ENCODE measurements around the gene ATP6V0A4.

Gene ATP6V0A4

DNA sequence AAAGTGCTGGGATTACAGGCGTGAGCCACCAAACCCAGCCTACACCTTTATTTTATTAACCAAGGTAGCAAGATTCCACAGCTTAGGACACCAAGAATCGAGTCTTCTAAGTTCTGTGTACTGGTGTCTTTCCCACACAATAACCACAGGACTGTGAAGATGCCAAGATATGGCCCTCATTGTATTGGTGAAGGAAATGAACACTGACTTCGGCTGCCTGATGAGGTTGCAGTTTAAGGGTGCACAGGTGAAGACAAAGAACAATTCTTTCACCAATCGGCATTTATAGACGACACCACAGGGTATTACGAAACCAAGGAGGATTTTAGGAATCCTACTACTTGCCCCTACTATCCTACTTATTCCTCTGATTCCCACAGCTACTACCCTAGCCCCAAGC is 49.3 kb downstream of the ATP6V0A4 start:
- Histone ChIP-seq H3K4me3 (ENCODE audit: severe bottlenecking) (no peak overlapping the region), H3K27me3 (ENCODE audit: insufficient read depth, poor library complexity, severe bottlenecking) (no peaks in the 10 kb centered on the region), H3K36me3 (ENCODE audit: low read depth) (no peaks in the 10 kb centered on the region), H3K9me3 (ENCODE audit: severe bottlenecking) (no peaks in the 10 kb centered on the region), H3K27ac (ENCODE audit: poor library complexity, severe bottlenecking) (no peak overlapping the region), H3K4me1 (ENCODE audit: insufficient read depth, poor library complexity, severe bottlenecking) (no peaks in the 10 kb centered on the region)
- TF ChIP-seq, protein P1, sequence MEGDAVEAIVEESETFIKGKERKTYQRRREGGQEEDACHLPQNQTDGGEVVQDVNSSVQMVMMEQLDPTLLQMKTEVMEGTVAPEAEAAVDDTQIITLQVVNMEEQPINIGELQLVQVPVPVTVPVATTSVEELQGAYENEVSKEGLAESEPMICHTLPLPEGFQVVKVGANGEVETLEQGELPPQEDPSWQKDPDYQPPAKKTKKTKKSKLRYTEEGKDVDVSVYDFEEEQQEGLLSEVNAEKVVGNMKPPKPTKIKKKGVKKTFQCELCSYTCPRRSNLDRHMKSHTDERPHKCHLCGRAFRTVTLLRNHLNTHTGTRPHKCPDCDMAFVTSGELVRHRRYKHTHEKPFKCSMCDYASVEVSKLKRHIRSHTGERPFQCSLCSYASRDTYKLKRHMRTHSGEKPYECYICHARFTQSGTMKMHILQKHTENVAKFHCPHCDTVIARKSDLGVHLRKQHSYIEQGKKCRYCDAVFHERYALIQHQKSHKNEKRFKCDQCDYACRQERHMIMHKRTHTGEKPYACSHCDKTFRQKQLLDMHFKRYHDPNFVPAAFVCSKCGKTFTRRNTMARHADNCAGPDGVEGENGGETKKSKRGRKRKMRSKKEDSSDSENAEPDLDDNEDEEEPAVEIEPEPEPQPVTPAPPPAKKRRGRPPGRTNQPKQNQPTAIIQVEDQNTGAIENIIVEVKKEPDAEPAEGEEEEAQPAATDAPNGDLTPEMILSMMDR (IDR thresholded peaks at IDR 0.05; ENCODE audit: poor library complexity, severe bottlenecking), result no peak
- ATAC-seq (ENCODE audit: low read depth) (no peak), DNase-seq (ENCODE audit: low spot score) (no peak)

DNA sequence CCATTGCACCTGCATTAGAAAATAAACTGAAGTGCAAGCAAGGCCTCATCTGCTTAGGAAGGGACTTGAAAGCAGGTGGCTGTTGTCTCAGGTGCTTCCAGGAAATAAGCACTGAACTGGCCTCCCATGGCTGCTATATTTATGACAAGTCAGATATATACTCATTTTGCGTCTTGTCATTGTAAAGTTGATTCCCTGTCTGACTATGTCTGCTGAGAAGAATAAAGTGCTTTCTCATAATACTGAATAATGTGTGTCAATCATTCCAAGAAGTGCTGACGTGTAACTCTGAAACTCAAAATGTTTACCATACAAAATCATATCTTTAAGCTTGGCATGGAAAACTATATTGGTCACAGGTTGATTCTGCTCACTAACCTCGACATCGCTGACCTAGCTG is 51.9 kb downstream of the ATP6V0A4 start:
- DNase-seq (ENCODE audit: low spot score) (no peak), ATAC-seq (ENCODE audit: low read depth) (no peak)
- H3K4me1 ChIP-seq (ENCODE audit: insufficient read depth, poor library complexity, severe bottlenecking), result no peaks in the 10 kb centered on the region
- TF ChIP-seq, protein P1 (IDR thresholded peaks at IDR 0.05; ENCODE audit: poor library complexity, severe bottlenecking), result no peak
- no peaks in the 10 kb centered on the region for H3K27me3 ChIP-seq (ENCODE audit: insufficient read depth, poor library complexity, severe bottlenecking)
- H3K4me3 ChIP-seq (ENCODE audit: severe bottlenecking), result no peak overlapping the region
- H3K27ac ChIP-seq (ENCODE audit: poor library complexity, severe bottlenecking), result no peak overlapping the region
- H3K36me3 ChIP-seq (ENCODE audit: low read depth), result no peaks in the 10 kb centered on the region
- H3K9me3 ChIP-seq (ENCODE audit: severe bottlenecking), result no peaks in the 10 kb centered on the region

DNA sequence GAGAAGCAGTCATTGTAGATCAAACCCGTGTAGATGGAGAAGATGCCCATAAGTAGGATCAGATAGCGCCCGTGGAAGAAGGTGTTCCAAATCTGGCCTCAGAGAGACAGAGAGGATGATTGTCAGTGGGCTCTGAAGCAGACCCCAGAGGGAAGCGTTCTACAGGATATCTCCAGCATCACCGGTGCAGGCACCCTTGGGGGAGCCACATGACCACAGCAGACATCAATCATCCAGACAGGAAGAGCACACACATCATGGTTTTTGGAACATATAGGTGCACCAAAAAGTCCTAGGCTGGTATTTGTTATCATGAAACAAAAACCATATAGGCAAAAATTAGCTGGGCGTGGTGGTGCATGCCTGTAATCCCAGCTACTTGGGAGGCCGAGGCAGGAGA is 52.8 kb downstream of the ATP6V0A4 start:
- H3K36me3 ChIP-seq (ENCODE audit: low read depth), result no peaks in the 10 kb centered on the region
- H3K4me3 ChIP-seq (ENCODE audit: severe bottlenecking), result no peak overlapping the region
- H3K27ac ChIP-seq (ENCODE audit: poor library complexity, severe bottlenecking), result no peak overlapping the region
- no peaks in the 10 kb centered on the region for H3K4me1 ChIP-seq (ENCODE audit: insufficient read depth, poor library complexity, severe bottlenecking)
- DNase-seq (ENCODE audit: low spot score) (no peak), ATAC-seq (ENCODE audit: low read depth) (no peak)
- no peaks in the 10 kb centered on the region for H3K9me3 ChIP-seq (ENCODE audit: severe bottlenecking)
- TF ChIP-seq, protein P1 (IDR thresholded peaks at IDR 0.05; ENCODE audit: poor library complexity, severe bottlenecking), result no peak
- H3K27me3 ChIP-seq (ENCODE audit: insufficient read depth, poor library complexity, severe bottlenecking), result no peaks in the 10 kb centered on the region

DNA sequence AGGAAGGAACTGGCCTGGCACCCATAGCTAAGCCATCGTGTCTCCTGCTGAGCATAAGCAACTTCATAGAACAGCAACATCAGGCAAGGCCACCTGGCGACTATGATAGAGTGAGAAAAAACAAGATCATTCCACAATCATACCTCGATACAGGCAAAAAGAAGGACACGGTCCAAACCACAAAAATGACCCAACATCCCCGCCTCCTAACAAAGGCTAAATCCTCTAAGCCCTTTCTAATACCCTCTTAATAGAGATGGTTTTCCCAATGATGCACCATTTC is 56.6 kb downstream of the ATP6V0A4 start:
- no peaks in the 10 kb centered on the region for H3K9me3 ChIP-seq (ENCODE audit: severe bottlenecking)
- TF ChIP-seq, protein P1 (IDR thresholded peaks at IDR 0.05; ENCODE audit: poor library complexity, severe bottlenecking), result no peak

DNA sequence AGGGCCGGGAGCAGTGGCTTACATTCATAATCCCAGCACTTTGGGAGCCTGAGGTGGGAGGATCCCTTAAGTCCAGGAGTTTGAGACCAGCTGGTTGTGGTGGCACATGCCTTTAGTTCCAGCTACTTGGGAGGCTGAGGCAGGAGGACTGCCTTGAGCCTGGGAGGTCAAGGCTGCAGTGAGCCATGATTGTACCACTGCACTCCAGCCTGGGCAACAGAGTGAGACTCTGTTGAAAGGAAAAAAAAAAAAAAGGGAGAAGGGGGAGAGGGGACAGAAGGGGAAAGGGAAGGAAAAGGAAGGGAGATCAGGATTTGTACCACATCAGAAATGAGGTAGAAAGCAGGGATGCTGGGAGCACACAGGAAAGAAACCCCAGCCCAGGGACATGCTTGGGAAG is 58.1 kb downstream of the ATP6V0A4 start:
- DNase-seq (ENCODE audit: low spot score) (no peak), ATAC-seq (ENCODE audit: low read depth) (no peak)
- Histone ChIP-seq H3K27ac (ENCODE audit: poor library complexity, severe bottlenecking) (no peak overlapping the region), H3K4me1 (ENCODE audit: insufficient read depth, poor library complexity, severe bottlenecking) (no peaks in the 10 kb centered on the region), H3K9me3 (ENCODE audit: severe bottlenecking) (no peaks in the 10 kb centered on the region), H3K36me3 (ENCODE audit: low read depth) (no peaks in the 10 kb centered on the region), H3K4me3 (ENCODE audit: severe bottlenecking) (no peak overlapping the region), H3K27me3 (ENCODE audit: insufficient read depth, poor library complexity, severe bottlenecking) (no peaks in the 10 kb centered on the region)
- TF ChIP-seq, protein P1 (IDR thresholded peaks at IDR 0.05; ENCODE audit: poor library complexity, severe bottlenecking), result no peak

More for the DNA sequence above, 56.6 kb downstream of the ATP6V0A4 start:
- no peaks in the 10 kb centered on the region for H3K4me1 ChIP-seq (ENCODE audit: insufficient read depth, poor library complexity, severe bottlenecking)
- H3K27ac ChIP-seq (ENCODE audit: poor library complexity, severe bottlenecking), result no peak overlapping the region
- H3K27me3 ChIP-seq (ENCODE audit: insufficient read depth, poor library complexity, severe bottlenecking), result no peaks in the 10 kb centered on the region
- DNase-seq (ENCODE audit: low spot score) (no peak), ATAC-seq (ENCODE audit: low read depth) (no peak)
- H3K36me3 ChIP-seq (ENCODE audit: low read depth), result no peaks in the 10 kb centered on the region
- no peak overlapping the region for H3K4me3 ChIP-seq (ENCODE audit: severe bottlenecking)

All from RWPE2 (cell line).